Body of pancreas (tissue), 4 donors: Measurements from ENCODE around the gene TBX1.

ENCODE experiments used
- POLR2A ChIP-seq, 3 donors: fragments of 450-650 bp; IDR thresholded peaks; one replicate each; pipeline ENCODE4 v1.6.1; 2016; ENCODE audit warnings: antibody characterized with exemption in 3 of 3, mild to moderate bottlenecking in 2 of 3
- TF ChIP-seq, protein P1 (sequence below), 7 experiments: fragments of 450-650 bp in 4 of 7; fragments of 200-600 bp in 3 of 7; sonication (generic) in 3 of 7; IDR thresholded peaks; one replicate each; pipeline ENCODE4 v1.5.1; 2016 to 2019; ENCODE audit warnings: antibody characterized with exemption in 7 of 7

- TF ChIP-seq, protein P1, sequence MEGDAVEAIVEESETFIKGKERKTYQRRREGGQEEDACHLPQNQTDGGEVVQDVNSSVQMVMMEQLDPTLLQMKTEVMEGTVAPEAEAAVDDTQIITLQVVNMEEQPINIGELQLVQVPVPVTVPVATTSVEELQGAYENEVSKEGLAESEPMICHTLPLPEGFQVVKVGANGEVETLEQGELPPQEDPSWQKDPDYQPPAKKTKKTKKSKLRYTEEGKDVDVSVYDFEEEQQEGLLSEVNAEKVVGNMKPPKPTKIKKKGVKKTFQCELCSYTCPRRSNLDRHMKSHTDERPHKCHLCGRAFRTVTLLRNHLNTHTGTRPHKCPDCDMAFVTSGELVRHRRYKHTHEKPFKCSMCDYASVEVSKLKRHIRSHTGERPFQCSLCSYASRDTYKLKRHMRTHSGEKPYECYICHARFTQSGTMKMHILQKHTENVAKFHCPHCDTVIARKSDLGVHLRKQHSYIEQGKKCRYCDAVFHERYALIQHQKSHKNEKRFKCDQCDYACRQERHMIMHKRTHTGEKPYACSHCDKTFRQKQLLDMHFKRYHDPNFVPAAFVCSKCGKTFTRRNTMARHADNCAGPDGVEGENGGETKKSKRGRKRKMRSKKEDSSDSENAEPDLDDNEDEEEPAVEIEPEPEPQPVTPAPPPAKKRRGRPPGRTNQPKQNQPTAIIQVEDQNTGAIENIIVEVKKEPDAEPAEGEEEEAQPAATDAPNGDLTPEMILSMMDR (IDR thresholded peaks at IDR 0.05), result no peak
- TF ChIP-seq POLR2A (IDR thresholded peaks at IDR 0.05), result no peak
Observed at GRCh38 chr22:19757140-19757984, 3.2 kb upstream of the TBX1 start.
